ENCODE data around the gene CCNJL. TPM values are rescaled to one million over a fixed set of nuclear protein-coding genes. Genes with fewer than 3 reads are reported as not detected.

CCNJL gene
- total and polyA plus RNA-seq, 8 donors, result 8.6 to 19.6 (median 10.6) TPM

GRCh38 chr5:160281275-160281674 is 31.1 kb downstream of the CCNJL start:
- DNase-seq (no peak), ATAC-seq (no peak)
- H3K27me3 ChIP-seq, result no peaks in the 10 kb centered on the region
- intact Hi-C loops (cut with DNase I), result no loop called here
- H3K4me1 ChIP-seq, result peaks cover 0 to 2% of the 10 kb centered on the region in 2 donors
- no peaks in the 10 kb centered on the region for H3K9me3 ChIP-seq
- H3K36me3 ChIP-seq, result peaks cover 0 to 34% of the 10 kb centered on the region in 2 donors
- no peak for TF ChIP-seq CTCF (IDR thresholded peaks at IDR 0.05)
- no peak overlapping the region for H3K4me3 ChIP-seq
- no peak overlapping the region for H3K27ac ChIP-seq

GRCh38 chr5:160280384-160281095 is 31.8 kb downstream of the CCNJL start:
- intact Hi-C loops (cut with DNase I), result no loop called here
- no peaks in the 10 kb centered on the region for H3K9me3 ChIP-seq
- no peak overlapping the region for H3K27ac ChIP-seq
- no peaks in the 10 kb centered on the region for H3K27me3 ChIP-seq
- TF ChIP-seq CTCF (IDR thresholded peaks at IDR 0.05), result no peak
- no peak overlapping the region for H3K4me3 ChIP-seq
- DNase-seq (no peak), ATAC-seq (no peak)
- H3K36me3 ChIP-seq, result peaks cover 0 to 38% of the 10 kb centered on the region in 2 donors
- no peaks in the 10 kb centered on the region for H3K4me1 ChIP-seq

- DNase-seq (no peak), ATAC-seq (no peak)
- Histone ChIP-seq H3K27ac (no peak overlapping the region), H3K36me3 (peaks cover 0 to 44% of the 10 kb centered on the region in 2 donors), H3K9me3 (no peaks in the 10 kb centered on the region), H3K4me3 (no peak overlapping the region), H3K27me3 (no peaks in the 10 kb centered on the region), H3K4me1 (no peaks in the 10 kb centered on the region)
- no peak for TF ChIP-seq CTCF (IDR thresholded peaks at IDR 0.05)
- intact Hi-C loops (cut with DNase I), result no loop called here
Measured at GRCh38 chr5:160278343-160278742, 34.0 kb downstream of the CCNJL start.

GRCh38 chr5:160274483-160274931 is 37.9 kb downstream of the CCNJL start:
- TF ChIP-seq CTCF (IDR thresholded peaks at IDR 0.05), result no peak
- peaks cover 0 to 34% of the 10 kb centered on the region in 2 donors for H3K36me3 ChIP-seq
- no peaks in the 10 kb centered on the region for H3K27me3 ChIP-seq
- no peak overlapping the region for H3K27ac ChIP-seq
- H3K4me1 ChIP-seq, result peaks cover 11 to 25% of the 10 kb centered on the region in 2 donors
- no peak for ATAC-seq
- DNase-seq, result no peak
- H3K4me3 ChIP-seq, result no peak overlapping the region
- intact Hi-C loops (cut with DNase I), result no loop called here
- no peaks in the 10 kb centered on the region for H3K9me3 ChIP-seq

GRCh38 chr5:160272889-160273288 is 39.5 kb downstream of the CCNJL start:
- TF ChIP-seq CTCF (IDR thresholded peaks at IDR 0.05), result no peak
- intact Hi-C loops (cut with DNase I), result no loop called here
- DNase-seq (no peak), ATAC-seq (no peak)
- H3K27ac ChIP-seq, result no peak overlapping the region
- peaks cover 0 to 20% of the 10 kb centered on the region in 2 donors for H3K36me3 ChIP-seq
- H3K4me3 ChIP-seq, result no peak overlapping the region
- no peaks in the 10 kb centered on the region for H3K27me3 ChIP-seq
- H3K4me1 ChIP-seq, result peaks cover 23 to 41% of the 10 kb centered on the region in 2 donors
- H3K9me3 ChIP-seq, result no peaks in the 10 kb centered on the region

All from left lung (tissue), 10 donors.